SK-N-SH treated with all-trans-retinoic acid at 6 μM for 48 hours (cell line): ENCODE measurements around the gene TRIOBP.

Experiments
- ATAC-seq: fragments of 200-7000 bp; cut with Tn5 transposase; 3 replicates; pipeline ENCODE4 v1.9.1; 2020; ENCODE audit warnings: mild to moderate bottlenecking, moderate library complexity
- ARNTL ChIP-seq: fragments of 450-650 bp; formaldehyde crosslinking; IDR thresholded peaks from 2 replicates; pipeline ENCODE4 v1.5.0; 2020; ENCODE audit warnings: low read depth, mild to moderate bottlenecking, moderate library complexity, borderline replicate concordance
- BACH2 ChIP-seq: fragments of 250-450 bp; sonication (Bioruptor Pico); IDR thresholded peaks from 2 replicates; pipeline ENCODE4 v1.9.0; 2021; ENCODE audit warnings: mild to moderate bottlenecking, borderline replicate concordance
- CSRNP3 ChIP-seq: fragments of 250-450 bp; sonication (Bioruptor Pico); IDR thresholded peaks from 2 replicates; pipeline ENCODE4 v1.5.1; 2021; ENCODE audit warnings: mild to moderate bottlenecking, moderate library complexity
- ESRRG ChIP-seq: fragments of 250-450 bp; sonication (Bioruptor Pico); IDR thresholded peaks from 2 replicates; pipeline ENCODE4 v1.6.1; 2021; ENCODE audit warnings: mild to moderate bottlenecking
- GLIS3 ChIP-seq: fragments of 250-450 bp; sonication (Bioruptor Pico); IDR thresholded peaks from 2 replicates; pipeline ENCODE4 v1.5.0; 2020; ENCODE audit warnings: mild to moderate bottlenecking, moderate library complexity
- ISL1 ChIP-seq: fragments of 250-450 bp; sonication (Bioruptor Pico); IDR thresholded peaks from 2 replicates; pipeline ENCODE4 v2.1.2; 2022; ENCODE audit warnings: mild to moderate bottlenecking, moderate library complexity
- PATZ1 ChIP-seq: fragments of 250-450 bp; sonication (Bioruptor Pico); IDR thresholded peaks from 2 replicates; pipeline ENCODE4 v1.8.0; 2020; ENCODE audit warnings: mild to moderate bottlenecking, moderate library complexity, borderline replicate concordance
- POU6F1 ChIP-seq: fragments of 250-450 bp; sonication (Bioruptor Pico); IDR thresholded peaks from 2 replicates; pipeline ENCODE4 v1.8.0; 2021; ENCODE audit warnings: low read depth, mild to moderate bottlenecking, moderate library complexity, borderline replicate concordance
- PPARA ChIP-seq: fragments of 250-450 bp; sonication (Bioruptor Pico); IDR thresholded peaks from 2 replicates; pipeline ENCODE4 v1.5.0; 2020; ENCODE audit warnings: mild to moderate bottlenecking, borderline replicate concordance
- RARB ChIP-seq: fragments of 250-450 bp; sonication (Bioruptor Pico); IDR thresholded peaks from 2 replicates; pipeline ENCODE4 v1.8.0; 2021; ENCODE audit warnings: mild to moderate bottlenecking, moderate library complexity
- SNAI2 ChIP-seq: fragments of 250-450 bp; sonication (Bioruptor Pico); IDR thresholded peaks from 2 replicates; pipeline ENCODE4 v1.5.0; 2020; ENCODE audit warnings: mild to moderate bottlenecking, moderate library complexity
- TCF4 ChIP-seq: fragments of 250-450 bp; sonication (Bioruptor Pico); IDR thresholded peaks from 2 replicates; pipeline ENCODE4 v1.8.0; 2021; ENCODE audit warnings: mild to moderate bottlenecking, moderate library complexity, borderline replicate concordance
- TSHZ2 ChIP-seq: fragments of 250-450 bp; sonication (Bioruptor Pico); IDR thresholded peaks from 2 replicates; pipeline ENCODE4 v1.5.0; 2020; ENCODE audit warnings: mild to moderate bottlenecking, moderate library complexity
- ZC3H10 ChIP-seq: fragments of 250-450 bp; sonication (Bioruptor Pico); IDR thresholded peaks from 2 replicates; pipeline ENCODE4 v1.5.1; 2021; ENCODE audit warnings: mild to moderate bottlenecking, moderate library complexity
- ZFP3 ChIP-seq: fragments of 250-450 bp; sonication (Bioruptor Pico); IDR thresholded peaks from 2 replicates; pipeline ENCODE4 v1.5.0; 2020; ENCODE audit warnings: mild to moderate bottlenecking, moderate library complexity
- ZFP30 ChIP-seq: fragments of 450-650 bp; formaldehyde crosslinking; IDR thresholded peaks from 2 replicates; pipeline ENCODE4 v1.5.0; 2022; ENCODE audit warnings: mild to moderate bottlenecking, moderate library complexity
- ZNF565 ChIP-seq: fragments of 450-650 bp; formaldehyde crosslinking; conservative IDR thresholded peaks from 2 replicates; pipeline ENCODE4 v1.5.0; 2020; ENCODE audit warnings: low read depth, mild to moderate bottlenecking, moderate library complexity
- ZNF70 ChIP-seq: fragments of 450-650 bp; formaldehyde crosslinking; IDR thresholded peaks from 2 replicates; pipeline ENCODE4 v1.5.0; 2020; ENCODE audit warnings: mild to moderate bottlenecking, moderate library complexity
- ZNF8 ChIP-seq: fragments of 450-650 bp; formaldehyde crosslinking; IDR thresholded peaks from 2 replicates; pipeline ENCODE4 v1.5.0; 2020; ENCODE audit warnings: mild to moderate bottlenecking, moderate library complexity

TRIOBP gene

GRCh38 chr22:37777122-37777687 lies 80.4 kb downstream of the TRIOBP start:
- TF ChIP-seq POU6F1 (CRISPR knock-in tag) (no peak), ZNF70 (CRISPR knock-in tag) (no peak), RARB (CRISPR knock-in tag) (no peak), TSHZ2 (CRISPR knock-in tag) (no peak), CSRNP3 (CRISPR knock-in tag) (no peak), ESRRG (no peak), ZNF565 (no peak), SNAI2 (no peak), TCF4 (no peak), ZFP3 (CRISPR knock-in tag) (no peak), ISL1 (CRISPR knock-in tag) (no peak), PATZ1 (CRISPR knock-in tag) (no peak), ZNF8 (CRISPR knock-in tag) (no peak), ZFP30 (CRISPR knock-in tag) (no peak), PPARA (CRISPR knock-in tag) (no peak), ZC3H10 (CRISPR knock-in tag) (no peak), ARNTL (no peak)

GRCh38 chr22:37778370-37779009 lies 81.6 kb downstream of the TRIOBP start:
- ATAC-seq: no peak
- TF ChIP-seq ZFP30 (CRISPR knock-in tag): no peak
- no peak for TF ChIP-seq SNAI2
- no peak for TF ChIP-seq PPARA (CRISPR knock-in tag)
- TF ChIP-seq GLIS3 (CRISPR knock-in tag): no peak
- TF ChIP-seq ZC3H10 (CRISPR knock-in tag): no peak
- no peak for TF ChIP-seq TSHZ2 (CRISPR knock-in tag)
- no peak for TF ChIP-seq BACH2 (CRISPR knock-in tag)
- no peak for TF ChIP-seq ESRRG
- no peak for TF ChIP-seq RARB (CRISPR knock-in tag)
- TF ChIP-seq PATZ1 (CRISPR knock-in tag): no peak
- TF ChIP-seq ARNTL: no peak
- TF ChIP-seq, all 23 proteins: peak for 0

More at GRCh38 chr22:37777122-37777687, 80.4 kb downstream of the TRIOBP start:
- no peak for ATAC-seq
